Renal cortical epithelial cell (primary cell): Measurements from ENCODE around the gene RAVER1. TPM values are rescaled to one million over a fixed set of nuclear protein-coding genes. Genes with fewer than 3 reads are reported as not detected.
A peak's percentile ranks its signal among the peaks of the same experiment; 100 is the strongest.

Experiments used
- DNase-seq: peaks from one replicate; pipeline ENCODE4 v3.0.0-alpha.2; 2011; ENCODE audit warnings: low read depth
- total RNA-seq: library from RNA; depleted of rRNA; stranded (reverse); fragments of >200 nt; gene quantifications from 2 replicates; pipeline ENCODE4 v1.2.3, GENCODE V29; 2014

RAVER1 gene
- total RNA-seq, 1 donor from 2014 or later, result 33.1 TPM

DNA sequence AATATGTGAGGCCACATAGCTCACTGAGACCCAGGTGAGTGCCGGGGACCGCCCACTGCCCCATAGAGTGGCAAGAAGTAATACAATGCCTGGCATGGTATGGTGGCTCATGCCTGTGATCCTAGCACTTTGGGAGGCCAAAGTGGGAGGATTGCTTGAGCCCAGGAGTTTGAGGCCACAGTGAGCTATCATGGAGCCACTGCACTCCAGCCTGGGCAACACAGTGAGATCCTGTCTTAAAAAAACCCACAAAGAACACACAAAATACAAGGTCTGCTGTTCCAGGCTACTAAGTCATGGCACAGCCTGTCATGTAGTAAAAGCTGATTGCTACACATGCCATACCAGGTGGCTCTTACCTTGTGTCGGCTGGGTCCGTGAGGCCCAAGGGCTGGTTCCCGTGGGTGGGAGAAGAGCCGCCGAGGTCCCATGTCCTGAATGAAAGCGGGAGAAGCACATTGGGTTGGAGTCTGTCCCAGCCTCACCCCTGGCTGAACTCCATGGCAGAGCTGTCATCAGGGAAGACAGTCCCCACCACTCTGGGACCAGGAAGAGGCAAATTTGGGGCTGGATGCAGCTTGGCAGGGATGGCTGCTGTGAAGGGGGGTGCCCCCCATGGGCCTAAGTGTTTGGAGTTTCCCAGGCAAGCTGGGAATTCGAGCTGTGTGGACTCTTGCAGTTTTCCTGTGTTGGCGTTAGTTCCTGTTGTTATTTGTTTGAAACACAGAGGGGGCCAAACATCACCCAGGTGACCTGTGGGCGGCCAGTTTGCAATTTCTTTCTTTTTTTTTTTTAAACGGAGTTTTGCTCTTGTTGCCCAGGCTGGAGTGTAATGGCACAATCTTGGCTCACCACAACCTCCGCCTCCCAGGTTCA, 14.3 kb downstream of the RAVER1 start:
- no peak for DNase-seq

DNA sequence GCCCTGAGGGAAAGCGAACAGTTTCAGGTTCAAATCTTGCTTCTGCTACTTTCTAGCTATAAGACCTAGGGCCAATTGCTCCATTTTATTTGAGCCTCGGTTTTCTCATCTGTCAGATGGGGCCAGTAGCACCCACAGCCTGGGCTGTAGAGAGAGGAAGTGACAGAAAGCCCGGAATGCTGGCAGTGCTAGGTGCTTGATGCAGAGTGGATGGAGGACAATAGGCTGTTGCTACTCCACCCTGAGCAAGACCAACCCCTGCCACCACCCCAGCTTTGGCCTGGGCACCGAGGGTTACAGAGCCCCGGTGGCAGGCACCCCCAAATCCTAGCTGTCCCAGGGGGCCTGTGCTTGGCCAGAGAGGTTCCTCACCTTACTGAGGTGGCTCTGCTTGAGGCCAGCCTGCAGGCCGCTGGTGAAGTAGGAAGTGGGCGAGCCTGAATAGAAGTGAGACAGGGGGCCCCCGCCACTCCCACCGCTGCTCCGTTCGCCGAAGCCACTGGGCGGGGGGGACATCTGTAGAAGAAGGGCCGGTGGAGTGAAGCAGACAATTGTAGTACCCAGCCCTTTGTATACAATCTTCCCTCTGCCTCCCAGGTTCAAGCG, 15.4 kb downstream of the RAVER1 start:
- DNase-seq, result no peak

DNA sequence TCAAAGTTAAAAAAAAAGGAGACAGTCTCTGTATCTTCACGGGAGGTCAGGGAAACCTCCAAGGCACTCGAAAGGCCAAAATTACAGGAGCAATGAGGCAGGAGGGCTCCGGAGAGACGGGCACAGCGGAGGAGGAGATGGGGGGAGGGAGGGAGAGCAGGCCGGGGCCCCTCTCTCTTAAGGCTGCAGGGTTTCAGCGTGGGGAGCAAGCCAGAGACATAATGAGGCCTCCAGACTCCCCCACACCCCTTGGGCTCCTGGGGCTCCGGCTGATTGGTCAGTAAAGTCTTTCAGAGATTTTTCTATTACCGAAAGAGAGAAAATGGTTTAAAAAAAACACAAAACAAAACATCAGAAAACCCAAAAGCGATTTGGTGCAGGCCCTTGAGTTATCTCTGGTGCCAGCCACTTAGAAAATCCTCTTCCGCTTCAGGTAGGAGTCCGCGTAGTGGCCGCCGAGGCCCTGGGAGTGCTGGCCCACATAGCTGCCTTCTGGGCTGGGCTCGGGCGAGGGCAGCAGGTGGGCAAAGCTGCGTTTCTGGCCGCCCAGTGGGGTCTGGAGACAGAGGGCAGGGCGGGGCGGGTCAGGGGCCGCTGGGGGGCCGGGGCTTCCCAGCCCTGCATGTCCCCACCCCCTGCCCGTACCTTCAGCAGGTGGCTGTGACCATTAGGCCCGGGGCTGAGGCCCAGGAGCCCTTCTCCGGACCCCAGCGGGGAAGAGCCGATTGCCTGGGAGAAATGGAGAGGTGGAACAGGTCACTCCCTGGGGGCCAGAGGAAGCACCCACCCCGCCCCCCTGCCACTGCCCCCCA, 16.1 kb downstream of the RAVER1 start:
- no peak for DNase-seq

DNA sequence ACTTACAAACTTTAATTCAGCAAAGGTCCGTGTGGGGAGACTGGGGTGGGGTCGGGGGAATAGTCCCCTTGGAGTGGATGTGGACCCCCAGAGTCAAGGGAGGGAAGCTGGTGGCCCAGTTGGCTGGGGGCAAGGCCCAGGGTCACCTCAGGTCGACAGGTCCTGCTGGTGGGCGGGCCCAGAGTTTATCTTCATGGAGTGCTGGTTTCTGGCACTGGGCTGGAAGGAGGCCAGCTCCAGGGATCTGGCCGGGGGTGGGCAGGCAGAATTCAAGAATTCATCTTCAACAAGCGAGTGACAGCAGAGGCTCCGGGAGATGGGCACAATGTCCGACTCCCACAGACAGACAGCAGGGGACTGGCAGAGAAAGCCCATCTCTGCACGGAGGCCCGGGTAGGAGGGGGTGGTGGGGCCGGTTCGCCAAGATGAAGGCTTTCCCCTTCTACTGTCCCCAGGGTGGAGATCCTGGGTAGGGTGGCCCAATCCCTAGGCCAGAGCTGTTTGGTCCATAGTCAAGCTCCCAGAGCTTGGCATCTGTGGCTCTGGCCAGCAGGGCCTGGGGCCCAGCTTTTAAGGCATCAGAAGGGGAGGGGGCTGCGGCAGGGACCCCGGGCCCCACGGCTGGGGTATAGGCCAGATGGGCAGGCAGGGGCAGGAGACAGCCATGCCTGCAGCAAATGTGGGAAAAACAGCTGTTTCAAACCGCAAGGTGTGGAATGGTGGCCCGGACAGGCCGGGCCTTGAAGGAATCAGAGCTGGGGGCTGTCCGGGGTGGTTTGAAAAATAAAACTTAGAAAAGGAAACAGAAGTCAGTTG, 16.9 kb downstream of the RAVER1 start:
- DNase-seq, result no peak

DNA sequence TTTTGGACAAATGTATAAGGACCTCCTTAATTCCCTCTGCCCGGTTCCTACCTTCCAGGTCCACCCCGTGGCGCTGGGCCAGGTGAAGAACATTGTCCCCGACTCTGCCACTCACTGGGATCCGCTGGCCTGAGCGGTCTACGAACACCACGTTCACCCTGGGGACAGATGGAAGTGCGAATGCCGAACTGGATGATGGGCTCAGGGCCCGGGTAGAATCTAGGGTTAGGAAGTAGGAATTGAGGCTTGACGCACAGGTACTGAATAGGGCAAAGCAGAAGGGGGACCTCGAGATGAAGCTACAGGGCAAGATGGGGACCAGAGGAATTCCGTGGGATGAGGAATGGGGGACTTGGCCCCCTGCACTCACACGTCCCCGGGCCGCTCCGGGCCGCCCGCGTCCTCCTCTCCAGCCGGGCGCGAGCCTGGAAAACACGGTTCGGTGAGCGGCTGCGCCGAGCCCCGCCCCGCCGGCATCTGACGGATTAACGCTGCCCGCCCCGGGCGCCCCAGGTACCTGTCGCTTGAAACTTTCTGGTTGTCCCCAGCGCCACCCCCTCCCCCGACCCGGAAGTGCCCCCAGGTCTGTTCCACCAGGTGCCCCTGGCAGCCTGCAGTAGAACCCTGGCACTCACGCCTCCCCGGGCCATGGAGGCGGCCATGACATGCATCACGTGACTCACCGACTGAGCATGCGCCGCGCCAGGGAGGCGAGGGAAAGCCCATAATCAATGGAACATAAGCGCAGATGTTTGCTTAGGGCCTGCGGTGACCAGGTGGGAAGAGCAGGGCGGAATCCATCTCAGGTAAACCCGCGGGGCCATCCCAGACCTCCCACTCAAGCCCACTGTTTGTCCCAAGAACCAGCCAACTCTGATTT, 17.8 kb downstream of the RAVER1 start, which contains the start of gene FDX2:
FDX2 (minus strand) TSS at position 681 of the 880 bp plus-strand sequence; CDS start at position 662, 19 bp downstream.
- DNase-seq, result peak; percentile 48

DNA sequence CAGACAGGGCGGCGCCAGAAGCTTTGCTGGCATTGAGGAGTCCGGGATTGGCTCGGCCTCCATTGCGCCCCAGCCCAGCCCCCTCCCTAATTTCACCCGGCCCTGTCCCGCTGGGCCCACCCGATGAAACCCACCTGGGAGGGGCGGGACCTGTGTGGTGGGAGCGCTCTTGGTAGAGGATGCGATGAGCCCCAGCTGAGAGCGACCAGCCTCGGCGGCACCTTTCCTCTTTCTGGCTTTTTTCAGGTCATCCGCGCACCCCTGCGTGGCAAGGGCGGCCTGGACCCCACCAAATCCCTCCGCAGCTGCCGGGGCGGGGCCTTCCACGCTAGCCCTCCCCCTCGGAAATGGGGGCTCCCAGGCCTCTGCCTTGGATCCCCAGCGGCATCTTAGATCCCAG, 23.9 kb downstream of the RAVER1 start, which contains the start of gene ZGLP1:
ZGLP1 (minus strand) TSS at position 393 of the 400 bp plus-strand sequence.
- no peak for DNase-seq

DNA sequence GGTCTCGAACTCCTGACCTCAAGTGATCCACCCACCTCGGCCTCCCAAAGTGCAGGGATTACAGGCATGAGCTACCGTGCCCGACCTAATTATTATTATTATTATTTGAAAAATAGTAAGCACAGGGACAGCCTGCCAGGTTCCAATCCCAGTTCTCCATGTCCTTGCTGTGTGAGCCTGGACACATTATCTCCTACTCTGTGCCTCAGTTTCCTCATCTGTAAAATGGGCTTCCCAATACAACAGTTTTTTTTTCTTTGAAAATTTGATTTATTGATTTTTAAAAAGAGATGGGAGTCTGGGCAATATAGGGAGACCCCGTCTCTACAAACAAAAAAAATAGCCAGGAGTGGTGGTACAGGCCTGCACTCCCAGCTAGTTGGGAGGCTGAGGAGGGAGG, 27.0 kb downstream of the RAVER1 start:
- DNase-seq, result no peak

DNA sequence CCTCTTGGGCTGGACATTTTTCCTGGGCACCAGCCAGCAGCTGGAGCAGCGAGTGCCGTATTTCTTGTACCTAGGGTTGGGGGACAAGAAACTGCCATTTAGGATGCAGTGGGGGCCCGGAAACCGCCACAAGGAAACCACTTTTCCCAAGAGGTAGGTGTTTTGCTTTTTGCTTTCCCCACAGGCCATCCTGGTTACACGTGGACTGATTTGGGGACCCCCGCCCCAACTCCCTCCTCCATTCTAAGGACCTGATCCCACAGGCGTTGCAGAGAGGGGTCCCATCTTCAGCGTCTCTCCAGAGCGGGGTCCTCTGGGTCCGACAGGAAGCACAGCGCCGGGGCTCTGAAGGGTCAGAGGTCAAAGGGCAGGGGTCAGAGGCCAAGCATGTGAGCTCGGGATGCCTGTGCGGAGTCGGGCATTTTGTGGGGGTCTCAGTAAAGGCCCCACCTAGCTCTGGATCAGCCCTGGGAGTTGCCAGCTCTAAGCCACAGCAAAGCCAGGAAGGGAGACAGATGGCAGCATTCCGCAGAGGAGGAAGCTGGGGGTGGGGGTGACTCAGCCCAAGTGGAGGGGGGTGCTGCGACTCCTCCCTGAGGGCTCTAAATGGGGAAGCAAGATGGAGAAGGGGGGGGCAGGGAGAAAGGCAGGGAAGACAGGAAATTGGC, 28.1 kb downstream of the RAVER1 start:
- no peak for DNase-seq

DNA sequence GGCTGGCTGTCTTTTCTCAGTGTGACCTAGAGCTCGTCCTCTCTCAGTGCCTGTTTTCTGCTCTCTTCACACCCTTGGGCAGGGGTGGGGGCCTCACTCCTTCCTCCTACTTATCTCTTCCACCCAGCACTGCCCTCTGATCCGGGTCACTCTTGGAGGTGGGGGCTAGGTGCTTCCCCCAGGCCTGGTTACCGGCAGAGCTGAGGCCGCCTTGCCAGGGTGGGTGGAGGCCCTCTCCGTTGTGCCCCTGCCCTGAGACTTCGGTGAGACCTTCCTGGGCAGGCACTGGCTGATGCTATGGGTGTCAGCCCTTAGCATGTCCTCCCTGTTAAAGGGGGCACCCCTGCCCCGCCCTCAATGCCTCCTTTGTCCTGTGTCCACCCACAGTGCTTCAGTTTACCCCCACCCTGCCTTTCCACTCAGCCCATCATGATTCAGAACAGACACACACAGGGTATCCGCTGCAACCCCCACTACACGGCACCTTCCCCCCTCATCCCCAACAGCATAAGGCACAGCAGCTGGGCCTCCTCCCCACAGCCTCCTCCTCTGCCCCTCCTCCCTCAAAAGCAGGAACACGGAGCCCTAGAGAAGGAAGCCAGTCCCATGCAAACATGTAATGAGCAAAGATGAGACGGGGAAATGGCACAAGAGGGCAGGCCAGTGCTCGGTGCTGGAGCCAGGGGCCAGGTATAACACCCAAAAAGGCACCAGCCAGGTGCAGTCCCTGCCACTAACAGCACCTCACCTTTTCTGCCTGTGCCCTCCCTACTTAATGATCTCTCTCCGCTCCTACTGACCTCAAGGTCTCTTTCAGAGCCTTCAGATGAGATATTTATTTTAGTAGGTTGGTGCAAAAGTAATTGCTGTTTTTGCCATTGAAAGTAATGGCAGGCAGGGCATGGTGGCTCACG, 33.5 kb downstream of the RAVER1 start:
- no peak for DNase-seq

DNA sequence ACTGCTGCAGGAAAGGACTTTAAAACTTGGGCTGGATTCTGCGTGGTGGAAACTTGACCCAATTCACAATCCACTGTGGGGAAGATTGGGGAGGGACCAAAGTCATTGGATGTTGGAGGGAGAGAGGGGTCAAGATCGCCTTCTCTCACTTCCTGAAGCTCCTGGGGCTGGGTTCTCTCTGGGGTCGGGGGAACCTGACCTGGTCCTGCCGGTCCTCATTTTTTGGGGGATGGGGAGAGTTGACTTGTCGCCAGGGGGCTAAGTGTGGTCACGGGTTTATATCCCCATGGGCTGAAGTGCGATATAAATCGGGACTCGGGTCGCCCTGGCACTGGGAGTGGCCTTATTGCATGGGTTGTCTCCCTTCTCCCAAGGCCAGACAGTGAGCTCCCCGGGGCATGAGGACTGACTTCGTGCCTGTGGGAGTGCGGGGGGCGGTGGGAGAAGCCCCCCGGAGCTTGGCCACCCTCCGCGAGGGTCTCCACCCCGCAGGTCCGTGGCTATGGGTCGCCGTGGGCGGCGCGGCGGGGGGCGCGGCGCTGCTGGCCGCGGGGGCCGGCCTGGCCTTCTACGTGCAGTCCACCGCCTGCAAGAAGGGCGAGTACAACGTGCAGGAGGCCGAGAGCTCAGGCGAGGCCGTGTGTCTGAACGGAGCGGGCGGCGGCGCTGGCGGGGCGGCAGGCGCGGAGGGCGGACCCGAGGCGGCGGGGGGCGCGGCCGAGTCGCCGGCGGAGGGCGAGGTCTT, 37.3 kb downstream of the RAVER1 start:
- DNase-seq, result no peak

DNA sequence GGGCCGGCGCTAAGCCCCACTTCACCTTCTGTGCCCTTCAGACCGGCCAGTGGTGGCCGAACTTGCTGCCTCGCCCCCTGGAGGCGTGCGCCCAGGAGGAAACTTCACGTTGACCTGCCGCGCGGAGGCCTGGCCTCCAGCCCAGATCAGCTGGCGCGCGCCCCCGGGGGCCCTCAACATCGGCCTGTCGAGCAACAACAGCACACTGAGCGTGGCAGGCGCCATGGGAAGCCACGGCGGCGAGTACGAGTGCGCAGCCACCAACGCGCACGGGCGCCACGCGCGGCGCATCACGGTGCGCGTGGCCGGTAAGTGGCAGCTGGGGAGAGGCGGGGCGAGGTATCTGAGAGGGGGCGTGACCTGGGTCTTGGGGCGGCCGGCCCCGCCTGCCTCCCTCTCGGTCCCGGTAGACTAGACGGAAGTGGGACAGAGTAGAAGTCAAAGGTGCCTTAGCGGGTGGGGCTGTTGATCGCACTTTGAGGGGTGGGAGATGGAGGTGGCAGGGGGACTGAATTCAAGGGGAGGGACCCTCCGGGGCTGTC, 38.0 kb downstream of the RAVER1 start:
- no peak for DNase-seq

DNA sequence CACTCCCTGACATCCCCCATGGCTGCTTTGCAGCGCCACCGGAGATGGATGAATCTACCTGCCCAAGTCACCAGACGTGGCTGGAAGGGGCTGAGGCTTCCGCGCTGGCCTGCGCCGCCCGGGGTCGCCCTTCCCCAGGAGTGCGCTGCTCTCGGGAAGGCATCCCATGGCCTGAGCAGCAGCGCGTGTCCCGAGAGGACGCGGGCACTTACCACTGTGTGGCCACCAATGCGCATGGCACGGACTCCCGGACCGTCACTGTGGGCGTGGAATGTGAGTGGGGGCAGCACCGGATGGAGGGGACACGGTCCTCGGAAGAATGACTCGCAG, 39.0 kb downstream of the RAVER1 start:
- DNase-seq, result no peak

DNA sequence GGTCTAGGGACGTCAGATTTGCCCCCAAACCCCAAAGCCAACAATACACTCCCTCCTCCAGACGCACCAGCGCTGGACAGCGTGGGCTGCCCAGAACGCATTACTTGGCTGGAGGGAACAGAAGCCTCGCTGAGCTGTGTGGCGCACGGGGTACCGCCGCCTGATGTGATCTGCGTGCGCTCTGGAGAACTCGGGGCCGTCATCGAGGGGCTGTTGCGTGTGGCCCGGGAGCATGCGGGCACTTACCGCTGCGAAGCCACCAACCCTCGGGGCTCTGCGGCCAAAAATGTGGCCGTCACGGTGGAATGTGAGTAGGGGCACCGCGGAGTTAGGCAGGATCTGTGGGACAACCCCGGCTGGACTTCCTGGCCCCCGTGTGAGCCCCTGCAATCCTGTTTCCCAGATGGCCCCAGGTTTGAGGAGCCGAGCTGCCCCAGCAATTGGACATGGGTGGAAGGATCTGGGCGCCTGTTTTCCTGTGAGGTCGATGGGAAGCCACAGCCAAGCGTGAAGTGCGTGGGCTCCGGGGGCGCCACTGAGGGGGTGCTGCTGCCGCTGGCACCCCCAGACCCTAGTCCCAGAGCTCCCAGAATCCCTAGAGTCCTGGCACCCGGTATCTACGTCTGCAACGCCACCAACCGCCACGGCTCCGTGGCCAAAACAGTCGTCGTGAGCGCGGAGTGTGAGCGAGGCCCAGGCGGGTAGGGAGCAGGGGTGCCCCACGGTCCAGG, 39.5 kb downstream of the RAVER1 start:
- DNase-seq, result no peak

DNA sequence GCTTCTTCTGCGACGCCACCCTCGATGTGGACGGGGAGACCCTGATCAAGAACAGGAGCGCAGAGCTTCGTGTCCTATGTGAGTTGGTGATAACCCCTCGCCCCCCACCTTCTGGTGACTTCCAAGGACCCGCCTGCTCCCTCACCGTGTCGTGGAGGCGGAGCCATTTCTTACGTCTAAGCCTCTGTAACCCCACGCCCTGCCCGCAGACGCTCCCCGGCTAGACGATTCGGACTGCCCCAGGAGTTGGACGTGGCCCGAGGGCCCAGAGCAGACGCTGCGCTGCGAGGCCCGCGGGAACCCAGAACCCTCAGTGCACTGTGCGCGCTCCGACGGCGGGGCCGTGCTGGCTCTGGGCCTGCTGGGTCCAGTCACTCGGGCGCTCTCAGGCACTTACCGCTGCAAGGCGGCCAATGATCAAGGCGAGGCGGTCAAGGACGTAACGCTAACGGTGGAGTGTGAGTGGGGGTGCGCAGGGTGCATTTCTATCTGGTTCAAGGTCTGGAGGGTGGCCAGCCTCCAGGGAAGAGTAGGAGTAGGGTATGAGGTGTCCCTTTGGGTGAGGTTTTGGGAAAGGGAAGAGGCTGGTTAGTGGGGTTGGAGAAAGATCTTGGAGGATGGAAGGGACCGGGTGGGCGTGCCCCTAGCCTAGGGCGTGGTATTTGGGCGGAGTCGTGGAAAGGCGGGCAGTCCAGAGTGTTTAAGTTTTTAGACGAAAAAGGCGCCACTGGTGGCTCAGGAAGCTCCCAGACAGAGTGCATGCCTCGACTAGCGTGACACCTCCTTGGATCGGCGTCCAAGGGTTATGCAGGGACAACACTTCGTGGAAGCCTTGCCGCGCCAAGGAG, 40.3 kb downstream of the RAVER1 start:
- no peak for DNase-seq

DNA sequence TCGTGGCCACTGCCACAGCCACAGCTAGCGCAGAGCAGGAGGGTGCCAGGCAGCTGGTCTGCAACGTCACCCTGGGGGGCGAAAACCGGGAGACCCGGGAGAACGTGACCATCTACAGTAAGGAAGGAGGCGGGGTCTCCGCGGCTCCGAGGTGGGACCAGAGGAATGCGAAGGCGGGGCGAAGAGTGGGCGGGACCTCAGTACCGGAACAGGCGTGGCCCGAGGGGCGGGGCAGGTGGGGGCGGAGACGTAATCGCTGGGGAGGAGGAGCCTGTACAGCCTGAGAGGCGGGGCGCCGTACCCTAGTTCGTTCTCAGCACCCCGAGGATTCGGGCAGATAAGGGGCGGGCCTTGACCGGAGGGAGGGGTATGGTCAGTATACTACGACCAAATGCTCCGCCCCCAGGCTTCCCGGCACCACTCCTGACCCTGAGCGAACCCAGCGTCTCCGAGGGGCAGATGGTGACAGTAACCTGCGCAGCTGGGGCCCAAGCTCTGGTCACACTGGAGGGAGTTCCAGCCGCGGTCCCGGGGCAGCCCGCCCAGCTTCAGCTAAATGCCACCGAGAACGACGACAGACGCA, 41.0 kb downstream of the RAVER1 start:
- peak; percentile 50 for DNase-seq
